Small intestine (tissue), 7 donors: ENCODE data around the gene MCTP1. TPM values are rescaled to one million over a fixed set of nuclear protein-coding genes. Genes with fewer than 3 reads are reported as not detected.

Source experiments
- DNase-seq, 2 donors: peaks; one replicate each; pipeline versions ENCODE4 v3.0.0 to v3.0.0-alpha.2; 2013
- FAIRE-seq: peaks from 2 replicates; lab custom pipeline; 2012; peaks lifted over from hg19 to GRCh38; lab: Jason Lieb, UNC
- H3K27ac ChIP-seq, 3 donors: one replicate each; pipeline ENCODE4 v1.5.1; 2013; ENCODE audit warnings: low read length in 2 of 3, mild to moderate bottlenecking in 2 of 3, control low read depth in 1 of 3, inconsistent platforms in 1 of 3, low read depth in 1 of 3, moderate library complexity in 1 of 3
- H3K27me3 ChIP-seq, 3 donors: one replicate each; pipeline ENCODE4 v1.6.1; 2013; ENCODE audit warnings: low read length in 3 of 3, inconsistent platforms in 1 of 3; ENCODE audit not compliant: control insufficient read depth in 3 of 3, insufficient read depth in 3 of 3
- H3K36me3 ChIP-seq, 3 donors: one replicate each; pipeline ENCODE4 v1.6.1; 2013; ENCODE audit warnings: low read length in 3 of 3, inconsistent platforms in 1 of 3, low read depth in 1 of 3, mild to moderate bottlenecking in 1 of 3, moderate library complexity in 1 of 3; ENCODE audit not compliant: control insufficient read depth in 3 of 3, insufficient read depth in 2 of 3
- H3K4me1 ChIP-seq, 3 donors: one replicate each; pipeline ENCODE4 v1.6.1; 2013; ENCODE audit warnings: low read length in 2 of 3, inconsistent platforms in 1 of 3, low read depth in 1 of 3, mild to moderate bottlenecking in 1 of 3, moderate library complexity in 1 of 3; ENCODE audit not compliant: control insufficient read depth in 3 of 3, insufficient read depth in 2 of 3
- H3K4me3 ChIP-seq, 3 donors: one replicate each; pipeline ENCODE4 v1.5.1; 2013; ENCODE audit warnings: low read length in 3 of 3, control low read depth in 1 of 3, inconsistent platforms in 1 of 3, low read depth in 1 of 3, mild to moderate bottlenecking in 1 of 3, moderate library complexity in 1 of 3
- H3K9me3 ChIP-seq, 2 donors: one replicate each; pipeline ENCODE4 v1.6.1; 2013; ENCODE audit warnings: low read depth in 1 of 2, low read length in 1 of 2; ENCODE audit not compliant: control insufficient read depth in 2 of 2, insufficient read depth in 1 of 2
- whole genome bisulfite sequencing, 3 donors: extraction: QIAGEN DNeasy Blood & Tissue Kit; methylation state at CpG; one replicate each; pipeline ENCODE4 v1.1.7; 2013; 5-methylcytosine and 5-hydroxymethylcytosine counted together
- polyA plus RNA-seq, 4 donors: library from polyadenylated mRNA; stranded (reverse) in 3 of 4; unstranded in 1 of 4; fragments of 200-250 nt in 3 of 4; fragments of 120-200 nt in 1 of 4; gene quantifications; one replicate each; pipeline versions ENCODE4 v1.2.1 to v1.2.3, GENCODE V29; 2013
- donor health status: healthy with polysubstance abuse.
- donor health status: control.
- donor health status: control.
- donor health status: Bipolar disorder and iron deficiency.
- donor health status: healthy.

MCTP1 gene
- polyA plus RNA-seq, 4 donors: 0.22 to 6.1 (median 2.3) TPM

DNA sequence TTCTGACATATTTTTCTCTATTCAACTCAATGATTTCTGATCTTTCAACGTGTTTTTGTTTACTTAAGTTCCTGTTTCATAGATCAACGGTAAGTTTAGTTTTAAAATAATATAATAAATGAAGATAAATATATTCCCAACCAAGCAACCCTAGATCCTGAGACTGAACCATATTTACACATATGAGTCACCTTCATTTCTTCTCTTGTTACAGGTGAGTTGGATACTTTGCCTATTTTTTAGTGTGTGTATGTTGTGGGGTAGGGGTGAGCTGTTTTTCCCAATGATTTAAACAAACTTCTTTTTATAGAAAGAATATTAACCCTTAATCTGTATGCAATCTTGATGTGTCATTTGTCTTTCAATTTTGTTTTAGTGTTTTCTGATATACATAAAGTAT is 186.9 kb downstream of the MCTP1 start:
- WGBS, 3 donors: 43 to 70% (median 54%) methylated on average over 2 of the region's 2 CpGs
- FAIRE-seq: no peak
- H3K4me3 ChIP-seq: no peak overlapping the region

DNA sequence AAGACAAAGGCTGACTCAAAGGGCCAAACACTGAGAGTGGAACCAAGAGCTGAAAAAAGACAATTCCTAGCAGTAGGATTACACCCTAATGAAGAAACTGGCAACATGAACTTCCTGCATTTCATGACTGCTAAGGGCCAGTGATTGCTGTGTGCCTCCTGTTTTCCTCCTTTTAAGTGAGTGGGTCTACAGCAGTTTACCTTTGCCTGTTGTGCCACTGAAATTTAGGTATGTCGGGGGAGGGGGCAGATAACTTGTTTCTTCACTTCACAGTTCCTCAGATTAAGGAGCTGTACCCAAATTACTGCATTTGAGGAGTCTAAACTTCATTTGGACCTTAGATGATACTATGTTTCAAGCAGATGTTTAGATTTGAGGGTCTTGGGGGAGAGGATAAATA is 191.7 kb downstream of the MCTP1 start:
- H3K4me1 ChIP-seq: no peaks in the 10 kb centered on the region
- DNase-seq (no peak), FAIRE-seq (no peak)
- H3K36me3 ChIP-seq: no peaks in the 10 kb centered on the region
- H3K9me3 ChIP-seq: no peaks in the 10 kb centered on the region
- H3K27me3 ChIP-seq: no peaks in the 10 kb centered on the region
- WGBS, 3 donors: 56 to 78% (median 61%) methylated on average over 1 of the region's 1 CpG
- no peak overlapping the region for H3K27ac ChIP-seq
- no peak overlapping the region for H3K4me3 ChIP-seq

More for the DNA sequence above, 186.9 kb downstream of the MCTP1 start:
- no peak for DNase-seq
- Histone ChIP-seq H3K27ac (no peak overlapping the region), H3K36me3 (no peaks in the 10 kb centered on the region), H3K4me1 (no peaks in the 10 kb centered on the region), H3K9me3 (no peaks in the 10 kb centered on the region), H3K27me3 (no peaks in the 10 kb centered on the region)

DNA sequence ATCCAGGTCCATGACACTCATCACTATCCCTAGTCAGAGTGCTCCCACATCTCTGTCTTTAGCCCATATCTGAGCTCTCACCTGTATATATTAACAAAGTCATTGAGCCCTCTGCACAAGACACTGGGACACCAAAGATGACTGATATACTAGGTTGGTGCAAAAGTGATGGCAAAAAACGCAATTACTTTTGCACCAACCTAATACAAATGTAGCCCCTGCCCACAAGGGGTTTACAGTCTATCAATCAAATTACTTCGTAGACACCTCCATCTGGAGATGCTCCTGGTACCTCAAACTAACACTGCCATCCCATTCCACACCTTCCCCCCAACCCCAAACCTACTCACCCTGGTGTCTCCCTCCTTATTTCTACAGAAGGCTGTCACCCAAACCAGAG is 194.1 kb downstream of the MCTP1 start:
- no peaks in the 10 kb centered on the region for H3K4me1 ChIP-seq
- 54 to 90% (median 59%) methylated on average over 2 of the region's 2 CpGs for WGBS, 3 donors
- no peaks in the 10 kb centered on the region for H3K9me3 ChIP-seq
- no peaks in the 10 kb centered on the region for H3K27me3 ChIP-seq
- DNase-seq (no peak), FAIRE-seq (no peak)
- H3K27ac ChIP-seq: no peak overlapping the region
- H3K36me3 ChIP-seq: no peaks in the 10 kb centered on the region
- H3K4me3 ChIP-seq: no peak overlapping the region

DNA sequence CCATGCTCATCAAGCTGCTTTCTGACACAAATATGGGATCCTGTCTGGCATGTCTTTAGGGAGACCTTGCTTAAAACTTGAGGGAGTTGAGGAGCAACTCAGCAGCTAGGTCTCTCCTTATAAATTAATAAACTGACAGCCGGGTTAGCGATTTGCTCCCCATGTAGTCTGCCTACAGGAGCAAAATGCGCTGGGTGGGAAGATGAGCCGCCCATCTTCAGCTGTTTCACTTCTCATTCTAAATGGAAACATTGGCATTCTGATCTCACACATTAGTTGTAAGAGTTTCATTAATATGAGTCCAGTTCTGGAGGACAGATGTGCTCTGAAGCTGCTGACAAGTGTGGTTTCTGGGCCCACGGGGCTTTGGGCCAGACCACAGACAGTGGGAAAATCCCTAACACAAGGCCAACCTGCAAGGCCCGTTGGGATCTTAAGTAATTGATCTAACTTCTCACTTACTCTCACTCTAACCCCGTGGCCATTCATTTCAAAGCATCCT is 197.0 kb downstream of the MCTP1 start:
- no peaks in the 10 kb centered on the region for H3K27me3 ChIP-seq
- no peak for DNase-seq
- 62 to 80% (median 65%) methylated on average over 7 of the region's 7 CpGs for WGBS, 3 donors
- H3K4me3 ChIP-seq: no peak overlapping the region
- no peaks in the 10 kb centered on the region for H3K9me3 ChIP-seq
- H3K4me1 ChIP-seq: no peaks in the 10 kb centered on the region
- H3K27ac ChIP-seq: no peak overlapping the region
- FAIRE-seq: no peak
- no peaks in the 10 kb centered on the region for H3K36me3 ChIP-seq

DNA sequence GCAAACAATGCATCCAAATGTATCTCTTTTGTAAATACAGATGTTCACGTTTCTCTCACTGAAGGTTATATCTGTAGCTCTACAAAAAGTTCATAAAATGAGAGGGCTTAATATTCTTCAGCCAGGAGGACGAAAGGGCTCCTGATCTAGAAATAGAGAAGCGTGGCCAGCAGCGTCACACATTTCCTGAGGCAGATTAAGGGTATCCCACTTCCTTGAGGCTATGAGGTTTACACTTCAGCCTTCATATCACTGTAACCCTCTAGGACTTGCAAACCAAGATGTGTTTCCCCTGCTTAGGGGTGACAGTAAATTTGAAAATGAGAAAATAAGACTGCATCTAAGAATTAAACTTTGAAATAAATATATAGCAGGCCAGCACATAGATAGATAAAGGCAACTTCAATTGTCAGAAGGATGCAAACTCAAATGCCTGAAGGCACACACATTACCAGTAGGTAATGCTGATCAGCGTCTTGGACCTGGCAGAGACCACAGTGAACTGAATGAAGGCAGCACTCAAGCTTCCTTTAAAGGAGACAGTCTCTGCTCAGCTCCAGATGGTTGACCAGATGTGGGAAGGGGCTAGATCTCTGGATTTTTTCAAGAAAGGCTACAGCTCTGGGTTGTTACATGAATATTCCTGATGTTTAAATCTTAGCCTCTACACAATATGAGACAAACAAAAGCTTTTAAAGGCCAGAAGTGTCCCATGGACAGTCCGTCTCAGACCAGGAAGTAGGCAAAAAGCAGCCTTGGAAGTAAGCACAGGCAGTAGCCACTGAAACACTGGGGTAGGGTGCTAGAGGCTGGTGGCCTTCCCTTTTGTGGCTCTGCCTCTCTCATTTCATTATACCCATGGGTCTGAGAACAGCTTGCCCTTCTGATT is 197.7 kb downstream of the MCTP1 start:
- Histone ChIP-seq H3K4me3 (no peak overlapping the region), H3K27me3 (no peaks in the 10 kb centered on the region), H3K27ac (peak overlapping the region in 1 of 3 donors; percentile 20), H3K36me3 (no peaks in the 10 kb centered on the region), H3K4me1 (no peaks in the 10 kb centered on the region), H3K9me3 (no peaks in the 10 kb centered on the region)
- 60 to 64% (median 63%) methylated on average over 6 of the region's 6 CpGs for WGBS, 3 donors
- DNase-seq (no peak), FAIRE-seq (no peak)

DNA sequence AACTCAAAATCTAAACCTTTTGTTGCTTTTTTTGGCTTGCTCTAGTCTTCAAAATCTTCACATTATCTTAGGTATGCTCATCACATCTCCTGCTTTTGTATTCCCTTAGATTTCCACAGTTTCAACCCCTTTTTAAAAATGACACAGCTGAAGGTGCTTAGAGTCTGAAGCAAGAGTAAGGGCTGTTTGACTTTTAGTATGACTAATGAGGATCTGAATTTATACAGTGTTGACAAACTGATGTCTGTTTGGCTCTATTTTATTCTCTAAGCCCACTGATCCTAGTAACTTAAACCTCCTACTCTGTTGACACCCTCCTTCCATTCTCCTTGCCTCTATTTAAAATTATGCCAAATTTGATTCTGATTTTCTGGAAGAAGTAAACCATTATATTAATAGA is 200.1 kb downstream of the MCTP1 start:
- Histone ChIP-seq H3K27ac (no peak overlapping the region), H3K27me3 (no peaks in the 10 kb centered on the region), H3K4me3 (no peak overlapping the region), H3K9me3 (no peaks in the 10 kb centered on the region), H3K4me1 (no peaks in the 10 kb centered on the region), H3K36me3 (no peaks in the 10 kb centered on the region)
- FAIRE-seq (no peak), DNase-seq (no peak)

DNA sequence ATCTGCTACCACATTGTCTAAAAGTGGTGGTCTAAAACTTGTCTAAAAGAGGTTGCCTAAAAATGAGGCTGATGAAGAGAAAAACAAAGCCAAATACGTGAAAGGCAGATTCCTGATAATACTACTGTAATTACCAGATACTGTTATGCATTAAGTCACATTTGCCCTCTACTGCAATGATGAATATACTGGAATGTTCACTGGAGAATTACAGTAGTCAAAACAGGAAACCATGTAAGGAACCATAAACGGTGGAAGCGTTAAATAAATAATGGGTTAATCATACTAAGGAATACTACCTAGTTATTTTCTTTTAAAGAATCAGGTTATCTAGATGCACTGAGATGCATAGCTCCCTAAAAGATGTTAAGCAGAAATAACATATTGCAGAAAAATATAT is 201.3 kb downstream of the MCTP1 start:
- 73 to 81% (median 78%) methylated on average over 3 of the region's 3 CpGs for WGBS, 3 donors
- Histone ChIP-seq H3K9me3 (no peaks in the 10 kb centered on the region), H3K4me1 (no peaks in the 10 kb centered on the region), H3K36me3 (no peaks in the 10 kb centered on the region), H3K27ac (no peak overlapping the region), H3K4me3 (no peak overlapping the region), H3K27me3 (no peaks in the 10 kb centered on the region)
- FAIRE-seq (no peak), DNase-seq (no peak)

DNA sequence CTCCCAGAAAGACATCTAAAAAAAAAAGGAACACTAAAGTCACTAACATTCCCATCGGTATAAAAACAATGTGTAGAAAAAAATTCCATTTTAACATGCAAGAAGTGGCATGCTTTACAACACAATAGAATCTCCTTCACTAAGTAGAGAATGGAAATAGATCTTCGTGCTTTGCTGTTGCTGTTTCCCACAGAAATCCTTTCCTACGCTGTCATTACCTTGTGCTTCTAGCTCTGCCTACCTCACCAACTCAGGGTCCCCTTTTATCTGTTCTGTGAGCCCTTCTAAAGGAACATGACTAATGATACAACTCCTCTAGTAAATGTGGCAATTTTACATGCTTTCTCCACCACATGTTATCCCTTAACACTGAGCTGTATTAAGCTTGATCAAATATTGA is 202.9 kb downstream of the MCTP1 start:
- FAIRE-seq (no peak), DNase-seq (no peak)
- H3K4me3 ChIP-seq: no peak overlapping the region
- no peaks in the 10 kb centered on the region for H3K9me3 ChIP-seq
- WGBS, 3 donors: 29 to 51% (median 37%) methylated on average over 3 of the region's 3 CpGs
- H3K36me3 ChIP-seq: no peaks in the 10 kb centered on the region
- H3K4me1 ChIP-seq: no peaks in the 10 kb centered on the region
- no peaks in the 10 kb centered on the region for H3K27me3 ChIP-seq
- no peak overlapping the region for H3K27ac ChIP-seq
